Activated T-cell treated with anti-CD3 and anti-CD28 coated beads, Interleukin-2, amount 50 U/mL, for 1 hour (primary cell): Measurements from ENCODE around the gene BTNL8.

Source experiments
- DNase-seq: peaks from one replicate; pipeline ENCODE4 v3.0.0-alpha.2; 2020

Gene BTNL8, protein sequence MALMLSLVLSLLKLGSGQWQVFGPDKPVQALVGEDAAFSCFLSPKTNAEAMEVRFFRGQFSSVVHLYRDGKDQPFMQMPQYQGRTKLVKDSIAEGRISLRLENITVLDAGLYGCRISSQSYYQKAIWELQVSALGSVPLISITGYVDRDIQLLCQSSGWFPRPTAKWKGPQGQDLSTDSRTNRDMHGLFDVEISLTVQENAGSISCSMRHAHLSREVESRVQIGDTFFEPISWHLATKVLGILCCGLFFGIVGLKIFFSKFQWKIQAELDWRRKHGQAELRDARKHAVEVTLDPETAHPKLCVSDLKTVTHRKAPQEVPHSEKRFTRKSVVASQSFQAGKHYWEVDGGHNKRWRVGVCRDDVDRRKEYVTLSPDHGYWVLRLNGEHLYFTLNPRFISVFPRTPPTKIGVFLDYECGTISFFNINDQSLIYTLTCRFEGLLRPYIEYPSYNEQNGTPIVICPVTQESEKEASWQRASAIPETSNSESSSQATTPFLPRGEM

DNA sequence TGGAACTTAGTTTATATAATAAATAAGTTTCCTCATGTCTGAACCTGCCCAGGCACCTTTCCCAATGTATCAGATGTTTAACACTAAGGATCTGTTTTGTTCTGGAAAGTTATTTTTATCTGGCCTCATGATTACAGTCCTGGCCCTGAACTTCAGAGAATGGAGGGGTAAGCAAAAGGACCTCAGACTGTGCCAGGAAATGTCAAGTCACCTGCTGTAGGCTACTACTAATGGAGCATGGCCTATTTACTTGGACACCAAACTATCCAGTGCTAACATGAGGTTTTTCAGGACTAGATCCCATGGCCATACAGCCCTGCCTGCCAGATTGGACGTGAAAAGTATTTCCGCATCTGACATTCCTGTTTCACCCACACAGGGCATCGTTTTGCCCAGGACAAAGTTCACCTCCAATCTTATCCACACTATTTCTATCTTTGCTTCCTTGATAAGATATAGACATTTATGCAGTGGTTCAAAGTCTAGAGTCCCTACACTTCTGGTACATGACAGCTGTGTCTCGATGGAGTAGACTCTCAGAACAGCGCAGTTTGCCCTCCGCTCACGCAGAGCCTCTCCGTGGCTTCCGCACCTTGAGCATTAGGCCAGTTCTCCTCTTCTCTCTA is at the start of gene BTNL8:
Gene BTNL8, plus strand, starts transcription at position 539 of the 626 bp plus-strand sequence. CDS start 152 bp downstream, outside the sequence.
- no peak for DNase-seq

DNA sequence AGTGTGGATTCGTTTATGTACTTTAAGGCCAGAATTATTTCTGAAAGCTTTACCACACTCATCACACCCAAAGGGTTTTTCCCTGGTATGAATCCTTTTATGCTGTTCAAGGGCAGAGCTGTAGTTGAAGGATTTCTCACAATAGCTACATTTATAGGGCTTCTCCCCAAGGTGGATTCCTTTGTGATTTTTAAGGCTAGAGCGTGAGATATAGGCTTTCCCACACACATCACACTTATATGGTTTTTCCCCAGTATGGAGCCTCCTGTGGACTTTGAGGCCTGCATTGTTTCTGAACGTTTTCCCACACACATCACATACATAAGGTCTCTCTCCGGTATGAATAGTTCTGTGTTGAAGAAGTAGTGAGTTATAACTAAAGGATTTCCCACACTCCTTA is 49.1 kb upstream of the BTNL8 start:
- DNase-seq, result no peak

DNA sequence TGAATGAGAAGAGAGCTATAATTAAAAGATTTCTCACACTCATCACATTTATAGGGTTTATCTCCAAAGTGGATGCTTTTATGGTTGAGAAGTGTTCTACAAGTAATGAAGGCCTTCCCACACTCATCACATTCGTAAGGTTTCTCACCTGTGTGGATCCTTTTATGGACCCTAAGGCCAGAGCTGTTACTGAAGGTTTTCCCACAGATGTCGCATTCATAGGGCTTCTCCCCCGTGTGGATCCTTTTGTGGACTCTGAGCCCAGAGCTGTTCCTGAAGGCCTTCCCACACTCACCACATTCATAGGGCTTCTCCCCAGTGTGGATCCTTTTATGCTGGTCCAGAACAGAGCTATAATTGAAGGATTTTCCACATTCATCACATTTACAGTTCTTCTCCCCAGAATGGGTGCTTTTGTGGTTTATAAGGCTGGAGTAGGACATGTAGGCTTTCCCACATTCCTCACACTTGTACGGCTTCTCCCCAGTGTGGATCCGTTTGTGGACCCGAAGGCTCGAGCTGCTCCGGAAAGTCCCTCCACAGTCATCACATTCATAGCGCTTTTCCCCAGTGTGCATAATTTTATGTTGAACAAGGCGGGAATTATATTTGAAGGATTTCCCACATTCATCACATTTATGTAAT is 48.4 kb upstream of the BTNL8 start:
- no peak for DNase-seq

DNA sequence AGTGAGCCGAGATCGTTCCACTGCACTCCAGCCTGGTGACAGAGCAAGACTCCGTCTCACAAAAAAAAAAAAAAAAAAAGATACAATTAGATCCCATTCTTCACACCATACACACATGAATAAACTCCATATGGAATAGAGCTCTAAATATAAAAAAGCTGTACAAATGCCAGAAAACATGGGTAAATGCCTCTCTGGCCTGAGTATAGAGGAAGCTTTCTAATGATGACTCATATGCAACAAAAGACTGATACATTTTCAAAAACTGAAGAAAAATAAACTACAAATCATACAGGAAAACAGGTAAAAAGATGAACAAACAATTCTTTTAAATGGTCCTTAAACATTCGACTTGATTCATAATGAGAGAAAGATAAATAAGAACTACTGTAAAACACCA is 46.5 kb upstream of the BTNL8 start:
- no peak for DNase-seq

DNA sequence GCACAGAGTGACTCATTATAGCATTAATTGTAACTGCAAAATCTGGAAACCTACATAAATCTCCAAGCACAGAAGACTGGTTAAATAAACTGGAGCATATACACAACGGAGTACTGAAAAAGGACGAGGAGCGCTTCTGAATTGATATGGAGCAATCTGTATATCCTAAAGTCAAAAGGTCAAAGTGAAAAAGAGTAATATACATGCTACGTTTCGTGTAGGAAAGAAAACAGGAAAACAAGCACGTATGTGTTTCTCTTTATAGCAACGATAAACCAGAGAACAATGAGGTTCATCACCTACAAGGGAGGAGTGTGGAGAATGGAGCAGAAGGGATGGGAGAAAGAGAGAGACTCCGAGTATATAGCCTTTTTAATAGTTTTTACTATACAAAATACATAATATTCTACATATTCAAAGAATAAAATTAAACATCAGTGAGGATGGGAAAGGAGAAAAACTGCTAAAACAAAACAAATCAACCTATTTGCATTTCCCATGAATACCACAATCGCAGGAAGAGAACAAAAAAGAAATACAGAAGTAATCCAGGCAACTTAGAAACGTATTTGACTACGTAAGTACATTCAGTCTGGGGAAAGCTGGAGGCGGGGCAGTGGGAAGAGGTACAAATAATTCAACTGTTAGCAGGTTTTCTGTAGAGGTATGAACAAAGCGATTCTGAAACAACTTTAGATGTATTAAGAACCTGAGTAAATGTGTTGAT is 45.7 kb upstream of the BTNL8 start:
- DNase-seq, result no peak

DNA sequence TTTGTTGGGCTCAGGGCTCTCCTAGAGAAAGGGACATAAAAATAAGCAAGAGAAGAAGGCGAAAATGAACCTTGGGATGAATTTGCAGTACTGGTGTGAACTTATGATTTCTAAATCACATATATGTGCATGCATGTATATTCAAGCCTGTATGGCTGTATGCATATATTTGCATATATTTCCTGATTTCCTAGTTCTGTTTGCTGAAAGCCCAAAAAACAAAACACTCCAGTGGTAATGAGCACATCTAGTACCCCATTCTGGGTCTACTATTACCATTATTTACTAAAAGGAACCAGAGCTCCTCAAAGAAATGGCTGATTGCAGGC is 45.1 kb upstream of the BTNL8 start:
- no peak for DNase-seq

DNA sequence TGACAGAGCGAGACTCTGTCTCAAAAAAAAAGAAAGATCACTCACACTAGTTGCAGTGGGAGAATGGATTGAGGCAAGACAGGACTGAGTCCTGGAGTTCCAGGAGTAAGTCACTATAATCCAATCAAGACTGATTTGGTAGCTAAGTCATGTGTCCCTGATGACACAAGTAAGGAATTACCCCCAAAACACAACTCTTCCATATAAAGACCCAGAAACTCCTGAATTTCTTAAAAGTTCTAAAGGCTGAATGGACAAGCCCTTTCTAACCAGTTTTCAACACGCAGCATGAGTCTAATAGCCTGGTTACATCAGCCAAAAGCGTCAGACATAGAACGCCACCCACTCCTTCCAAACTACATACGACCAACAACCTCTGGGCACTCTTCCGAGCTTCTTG is 40.4 kb upstream of the BTNL8 start:
- no peak for DNase-seq

DNA sequence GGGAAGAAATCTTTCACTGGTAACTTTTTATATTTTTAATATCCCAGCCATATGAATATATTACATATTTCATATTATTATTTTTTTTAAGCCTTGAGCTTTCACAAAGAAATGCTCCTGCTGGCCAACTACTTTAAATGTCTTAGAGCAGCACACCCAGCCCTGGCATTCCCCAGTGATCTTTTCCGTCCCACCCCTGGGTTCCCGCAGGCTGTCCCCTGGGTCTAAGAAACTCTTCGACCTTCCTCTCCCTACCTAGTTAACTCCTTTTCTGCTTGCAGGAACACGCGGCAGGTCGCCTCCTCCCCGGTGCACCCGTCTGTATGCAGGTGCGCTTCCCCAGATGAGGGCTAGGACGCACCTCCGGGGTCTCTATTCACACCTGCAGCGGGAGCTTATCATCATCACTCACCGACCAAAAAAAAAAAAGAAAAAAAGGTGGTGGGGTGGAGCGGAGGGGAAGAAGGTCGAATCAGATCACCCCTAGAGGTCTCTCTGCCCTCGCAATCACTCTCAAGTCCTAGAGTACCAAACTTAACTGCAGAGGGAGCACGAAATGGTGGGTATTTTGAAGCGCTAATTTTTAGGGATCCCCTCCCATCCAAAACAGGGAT is 38.6 kb upstream of the BTNL8 start:
- DNase-seq, result peak; percentile 60

DNA sequence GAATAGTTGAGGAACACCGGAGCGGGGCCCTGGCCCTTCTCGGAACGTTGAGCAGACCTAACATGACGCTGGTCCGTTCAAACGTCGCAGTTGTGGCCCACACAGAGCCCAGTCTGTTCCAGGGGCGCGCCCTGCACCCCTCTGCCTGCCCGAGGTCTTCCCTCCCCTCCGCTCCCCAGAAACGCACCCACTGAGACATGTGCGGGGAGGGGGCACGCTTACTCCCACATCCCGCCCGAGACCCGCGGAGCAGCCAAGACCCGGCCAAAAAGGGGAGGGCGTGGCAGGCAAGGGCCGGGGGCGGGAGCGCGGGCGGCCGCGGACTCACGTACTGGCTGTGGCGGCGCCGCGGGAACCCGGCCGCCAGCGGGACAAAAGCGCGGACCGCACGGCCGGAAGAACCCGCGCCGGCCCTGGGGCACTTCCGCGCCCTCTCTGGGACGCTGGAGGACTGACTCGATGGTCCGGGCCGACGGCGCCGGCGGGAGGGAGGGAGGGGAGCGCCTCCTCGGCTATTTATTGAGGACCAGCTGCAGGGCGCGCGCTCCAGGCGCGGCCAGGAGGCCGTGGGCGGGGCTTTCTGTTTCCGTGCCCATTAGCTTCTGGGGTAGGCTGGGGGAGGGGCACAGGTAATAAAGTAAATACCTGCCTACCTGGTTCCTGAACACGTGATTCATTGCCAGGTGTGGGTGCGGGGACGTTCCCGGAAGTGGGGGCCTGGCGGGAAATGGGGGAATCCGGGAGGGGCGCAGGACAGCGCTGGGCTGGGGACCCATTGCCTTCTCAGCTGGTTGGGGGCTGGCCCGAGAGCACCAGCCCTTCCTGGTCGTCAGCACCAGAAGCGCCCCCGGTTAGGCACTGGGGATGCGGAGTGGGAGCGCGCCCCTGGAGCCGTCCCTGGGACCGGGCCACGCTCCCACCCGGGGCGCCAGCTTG is 37.8 kb upstream of the BTNL8 start, which contains the start of gene ZFP62:
Gene ZFP62, minus strand, starts transcription at position 390 of the 936 bp plus-strand sequence. Its CDS starts 57 bp downstream, at position 333.
- DNase-seq, result peak; percentile 90

DNA sequence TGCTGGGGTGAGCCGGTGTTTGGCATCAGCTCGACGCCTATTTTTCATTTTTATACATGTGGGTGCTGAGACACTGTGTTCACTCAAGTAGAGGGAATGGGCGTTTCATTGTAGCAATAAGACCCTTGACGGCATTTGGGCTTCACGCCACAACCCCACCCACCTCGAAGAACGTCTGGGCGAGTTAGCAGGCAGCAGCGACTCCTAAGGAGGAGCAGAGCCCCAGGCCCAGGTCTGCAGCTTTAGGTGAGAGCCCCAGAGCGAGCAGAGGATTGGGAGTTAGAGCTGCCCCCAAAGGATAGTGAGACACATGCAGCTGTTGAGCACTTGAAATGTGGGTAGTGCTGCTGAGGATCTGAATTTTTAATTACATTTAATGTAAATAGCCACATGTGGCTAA is 36.3 kb upstream of the BTNL8 start:
- DNase-seq, result no peak

DNA sequence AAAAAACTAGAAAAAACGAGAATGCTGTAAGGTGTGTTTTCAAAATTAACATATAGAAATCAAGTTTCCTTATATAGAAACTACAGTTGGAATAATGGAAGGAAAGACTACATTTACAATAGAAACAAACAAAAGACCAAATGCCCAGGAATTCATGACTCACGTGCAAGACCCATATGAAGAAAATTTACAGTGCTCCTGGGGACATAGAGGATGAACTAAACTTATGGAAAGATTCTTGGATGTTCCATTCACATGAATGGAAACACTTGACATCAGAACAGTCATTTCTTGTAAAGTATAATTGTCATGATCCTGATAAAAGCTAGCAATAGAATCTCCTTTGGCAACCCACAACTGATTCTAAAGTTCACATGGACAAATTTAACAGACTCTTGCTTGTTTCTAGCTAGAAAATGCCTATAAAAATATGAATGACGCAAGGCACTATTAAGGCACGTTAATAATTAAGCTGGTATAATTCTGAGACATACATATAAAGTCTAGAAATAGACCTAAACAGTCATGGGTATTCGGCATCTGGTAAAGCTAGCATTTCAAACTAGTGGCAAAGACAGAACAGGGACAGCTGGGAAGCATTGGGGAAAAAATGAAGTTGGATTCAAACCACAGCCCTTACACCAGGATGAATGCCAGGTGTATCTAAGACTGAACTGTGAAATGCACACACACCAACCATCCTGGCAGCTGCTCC is 32.8 kb upstream of the BTNL8 start:
- no peak for DNase-seq

DNA sequence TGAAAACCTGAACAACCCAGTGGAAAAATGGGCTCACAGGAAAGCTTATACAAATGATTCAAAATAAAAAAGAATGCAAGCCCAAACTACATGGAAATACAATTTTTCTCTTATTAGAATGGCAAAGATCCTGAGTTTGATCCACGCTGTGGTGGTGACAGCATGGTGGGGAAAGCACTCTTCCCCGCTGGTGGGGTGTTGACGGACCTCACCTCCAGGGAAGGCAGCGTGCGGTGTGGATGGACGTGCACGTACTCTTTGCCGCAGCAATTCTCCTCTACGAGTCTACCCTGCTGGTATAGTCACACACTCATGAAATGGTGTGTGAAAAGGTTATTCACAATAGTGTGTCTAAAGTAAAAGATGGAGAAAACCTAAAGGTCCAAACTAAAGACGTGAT is 32.0 kb upstream of the BTNL8 start:
- DNase-seq, result no peak

DNA sequence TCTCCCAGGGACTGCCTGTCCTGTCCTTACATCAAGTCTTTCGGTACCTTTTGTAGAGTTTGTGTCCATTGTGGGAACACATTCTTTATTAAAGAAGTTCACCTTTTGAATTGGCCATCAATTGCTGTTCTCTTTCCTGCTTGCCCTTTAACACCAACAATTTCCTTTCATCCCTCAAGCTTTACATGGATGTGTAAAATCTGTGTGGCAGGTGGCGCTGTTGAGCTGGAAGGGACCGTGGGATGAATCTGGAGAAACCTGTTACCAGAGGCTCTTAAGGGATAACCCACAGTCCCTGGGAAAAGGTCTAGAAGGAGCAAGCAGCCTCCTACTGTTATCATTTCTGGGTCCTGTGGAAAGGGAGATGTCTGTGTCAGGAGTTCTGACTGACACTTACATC is 30.0 kb upstream of the BTNL8 start:
- peak; percentile 63 for DNase-seq

DNA sequence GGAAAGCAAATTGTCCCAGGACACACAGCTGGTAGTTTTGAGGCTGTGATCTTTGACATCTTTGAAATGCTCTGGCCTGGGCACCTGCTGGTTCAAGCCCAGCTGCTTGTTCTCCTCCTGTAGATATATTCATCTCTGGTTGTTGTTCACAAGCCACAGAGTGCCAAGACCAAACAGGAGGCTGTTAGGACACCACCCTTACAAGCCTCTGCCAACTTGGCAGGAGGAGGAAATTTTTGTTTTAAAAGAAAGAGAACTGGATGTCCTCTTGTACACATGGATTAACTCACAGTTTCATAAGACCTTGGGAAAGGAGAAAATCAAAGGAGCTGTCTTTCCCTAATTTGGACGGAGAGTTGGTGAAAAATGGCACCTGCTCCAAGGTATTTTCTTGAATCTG is 29.4 kb upstream of the BTNL8 start:
- no peak for DNase-seq

DNA sequence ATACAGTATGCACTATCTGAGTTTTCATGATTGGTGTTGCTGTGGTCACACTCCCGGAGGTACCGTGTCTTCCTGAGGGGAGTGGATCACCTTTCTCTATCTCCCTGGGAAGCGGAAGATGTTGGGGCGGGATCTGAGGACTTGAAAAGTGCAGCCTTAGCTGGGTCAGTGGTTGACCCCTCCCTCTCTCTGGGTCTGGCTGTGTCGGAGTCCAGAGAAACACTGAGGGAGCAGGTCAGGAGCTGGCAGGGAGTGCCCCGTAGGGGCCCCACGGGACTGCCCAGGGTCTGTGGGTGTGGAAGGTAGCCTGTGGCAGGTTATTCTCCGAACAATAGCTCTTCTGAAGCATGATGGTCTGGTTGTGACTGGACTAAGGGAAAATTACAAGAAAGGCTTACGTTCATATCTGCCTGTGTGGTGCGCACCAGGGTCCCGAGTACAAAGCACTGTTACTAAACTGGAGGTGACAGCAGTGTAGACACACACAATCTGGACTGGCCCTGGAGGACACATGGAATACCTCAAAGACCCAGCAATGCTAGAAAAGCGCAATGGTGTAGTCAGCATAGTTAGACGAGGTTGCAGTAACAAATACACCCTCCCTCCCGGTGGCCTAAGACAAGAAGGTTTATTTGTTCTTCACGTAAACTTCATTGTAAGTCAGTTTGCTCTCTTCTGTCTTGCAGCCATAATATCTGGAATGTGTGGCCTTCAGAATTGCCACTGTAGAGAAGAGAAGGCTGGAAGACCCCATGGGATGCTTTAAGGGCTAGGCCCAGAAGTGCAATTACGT is 28.5 kb upstream of the BTNL8 start:
- DNase-seq, result no peak

DNA sequence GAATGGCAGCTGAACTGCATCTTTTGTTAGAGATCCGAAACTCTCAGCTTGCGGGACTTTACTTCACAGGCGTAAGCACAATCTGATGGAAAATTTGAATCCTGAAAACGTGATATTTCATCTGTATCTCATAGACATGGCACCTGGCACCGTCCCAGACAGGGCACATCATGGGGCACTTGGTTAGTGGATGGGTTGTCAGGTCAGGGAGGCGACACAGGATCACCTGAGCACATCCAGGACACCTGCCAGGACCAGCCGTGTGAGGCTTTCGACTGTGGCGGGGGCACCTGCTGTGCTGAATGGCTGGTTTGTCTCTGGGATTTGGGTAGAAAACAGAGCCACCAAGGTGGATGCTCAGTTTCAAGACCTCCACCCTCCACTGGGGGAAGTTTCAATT is 26.5 kb upstream of the BTNL8 start:
- no peak for DNase-seq

DNA sequence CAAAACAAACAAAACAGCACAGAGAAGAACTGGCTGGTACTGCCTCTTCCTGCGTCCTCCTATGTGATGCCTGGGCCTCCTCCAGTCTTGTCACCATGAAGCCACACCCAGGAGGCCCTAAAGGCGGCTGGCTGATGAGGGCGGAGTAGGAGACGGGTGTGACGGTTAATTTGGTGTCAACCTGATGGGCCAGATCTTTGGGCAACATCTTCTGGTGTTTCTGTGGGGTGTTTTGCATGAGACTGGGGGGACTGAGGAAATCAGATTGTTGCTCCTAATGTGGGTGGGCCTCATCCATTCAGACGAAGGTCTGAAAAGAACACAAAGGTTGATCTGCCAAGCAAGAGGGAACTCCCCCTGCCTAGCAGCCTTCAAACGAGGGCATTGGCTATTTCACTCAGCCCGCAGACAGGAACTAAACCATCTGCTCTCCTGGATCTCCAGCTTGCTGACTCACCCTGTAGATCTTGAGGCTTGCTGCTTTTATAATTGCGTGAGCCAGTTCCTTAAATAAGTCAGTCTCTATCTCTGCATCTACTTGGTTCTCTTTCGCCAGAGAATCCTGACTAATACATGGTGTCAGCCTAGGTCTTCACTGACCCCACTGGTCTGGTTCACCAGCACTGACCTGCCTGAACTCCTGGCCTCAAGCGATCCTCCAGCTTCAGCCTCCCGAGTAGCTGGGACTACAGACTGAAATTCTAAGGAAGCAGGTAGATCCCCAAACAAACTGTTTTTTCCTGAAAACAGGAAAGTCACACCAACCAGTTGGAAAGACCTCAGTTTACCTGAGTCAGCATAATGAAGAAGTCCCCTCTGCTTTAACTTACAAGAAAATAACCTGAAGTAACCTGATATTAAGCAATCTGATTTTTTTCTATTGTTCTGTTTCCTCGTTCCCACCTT is 25.1 kb upstream of the BTNL8 start:
- no peak for DNase-seq

DNA sequence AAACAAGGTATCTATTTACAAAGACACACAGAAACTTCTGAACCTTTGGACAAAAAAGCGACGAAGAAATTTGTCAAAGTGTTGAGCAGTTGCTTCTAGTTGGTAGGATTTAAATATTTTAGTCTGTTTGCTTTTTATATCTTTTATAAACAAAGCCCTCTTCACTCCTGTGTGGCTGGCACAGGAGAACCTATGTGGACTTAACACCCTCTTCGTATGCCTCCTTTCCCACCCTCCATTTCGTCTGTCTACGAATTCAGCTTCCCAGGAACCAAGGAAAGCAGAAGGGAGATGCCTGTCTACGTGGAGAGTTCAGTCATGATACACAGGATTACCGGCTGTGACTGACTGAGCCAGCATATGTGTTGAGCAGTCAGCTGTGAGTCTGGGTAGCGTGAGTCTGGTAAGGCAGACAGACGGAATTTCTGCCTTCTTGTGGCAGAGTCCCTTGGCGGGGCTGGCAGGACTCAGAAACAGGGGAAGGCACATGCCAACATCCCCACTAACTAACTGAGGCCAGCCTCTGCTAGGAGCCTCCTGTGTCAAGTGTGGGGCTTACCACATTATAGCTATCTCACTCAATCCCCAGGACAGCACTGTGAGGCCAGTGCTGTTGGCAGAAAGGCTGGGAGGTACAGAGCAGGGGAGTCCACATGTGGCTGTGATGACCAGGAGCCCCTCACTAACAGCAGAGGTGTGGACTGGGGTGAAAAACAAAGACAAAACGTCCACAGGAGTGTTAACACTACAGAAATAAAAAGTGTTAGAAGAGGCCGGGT is 24.0 kb upstream of the BTNL8 start:
- DNase-seq, result no peak
